HepG2 (cell line): Measurements from ENCODE around the gene TXNL4A. TPM values are rescaled to one million over a fixed set of nuclear protein-coding genes. Genes with fewer than 3 reads are reported as not detected.

Experiments
- ESRRA ChIP-seq: sonication (generic); formaldehyde crosslinking; IDR thresholded peaks from 2 replicates; pipeline ENCODE4 v1.5.1; 2020; ENCODE audit warnings: mild to moderate bottlenecking, low read depth, missing genetic modification reagents
- EZH2 ChIP-seq: conservative IDR thresholded peaks from 2 replicates; pipeline ENCODE4 v1.6.1; 2012; ENCODE audit warnings: mild to moderate bottlenecking, low read depth, low read length, moderate library complexity
- IKZF5 ChIP-seq: IDR thresholded peaks from 2 replicates; pipeline ENCODE4 v1.6.1; 2018; ENCODE audit warnings: missing genetic modification reagents, mild to moderate bottlenecking, missing compliant biosample characterization
- NFAT5 ChIP-seq: sonication (generic); formaldehyde crosslinking; IDR thresholded peaks from 2 replicates; pipeline ENCODE4 v1.4.0; 2020; ENCODE audit warnings: missing genetic modification reagents
- REST ChIP-seq, 2 experiments: IDR thresholded peaks; 2 replicates each; pipeline ENCODE4 v1.6.1; 2011 to 2012; ENCODE audit warnings: low read length in 2 of 2, borderline replicate concordance in 1 of 2, low read depth in 1 of 2, mild to moderate bottlenecking in 1 of 2, moderate library complexity in 1 of 2
- SMAD1 ChIP-seq: sonication (generic); formaldehyde crosslinking; IDR thresholded peaks from 2 replicates; pipeline ENCODE4 v1.4.0; 2020; ENCODE audit warnings: missing genetic modification reagents, low read depth, mild to moderate bottlenecking, borderline replicate concordance
- ZMAT5 ChIP-seq: sonication (generic); formaldehyde crosslinking; IDR thresholded peaks from 2 replicates; pipeline ENCODE4 v1.5.0; 2020; ENCODE audit warnings: mild to moderate bottlenecking, low read depth, missing genetic modification reagents, borderline replicate concordance
- ZNF431 ChIP-seq: sonication (generic); formaldehyde crosslinking; IDR thresholded peaks from 2 replicates; pipeline ENCODE4 v1.9.0; 2022; ENCODE audit warnings: missing genetic modification reagents, low read depth, mild to moderate bottlenecking, borderline replicate concordance
- ZNF451 ChIP-seq: sonication (generic); formaldehyde crosslinking; IDR thresholded peaks from 2 replicates; pipeline ENCODE4 v1.5.0; 2020; ENCODE audit warnings: mild to moderate bottlenecking, missing genetic modification reagents
- ZNF512B ChIP-seq: sonication (generic); formaldehyde crosslinking; IDR thresholded peaks from 2 replicates; pipeline ENCODE4 v1.5.1; 2020; ENCODE audit warnings: missing genetic modification reagents, mild to moderate bottlenecking, borderline replicate concordance
- ZNF563 ChIP-seq: sonication (generic); formaldehyde crosslinking; IDR thresholded peaks from 2 replicates; pipeline ENCODE4 v1.8.0; 2022; ENCODE audit warnings: mild to moderate bottlenecking, moderate library complexity, missing genetic modification reagents
- polyA plus RNA-seq, 8 experiments: library from polyadenylated mRNA; depleted of rRNA in 3 of 8; stranded (reverse) in 7 of 8; unstranded in 1 of 8; fragments of >200 nt; fragmentation: Illumina TruSeq in 4 of 8; extraction: Trizol in 4 of 8; gene quantifications; 2 replicates each; pipeline versions ENCODE4 v1.2.1 to v1.2.3, GENCODE V29; 2011 to 2016; ENCODE audit warnings: low read depth in 4 of 8, missing spikeins in 1 of 8, mixed read lengths in 1 of 8; ENCODE audit not compliant: insufficient read depth in 1 of 8
- total RNA-seq, 5 experiments: library from RNA; depleted of rRNA; stranded (reverse); fragments of >200 nt; fragmentation: Illumina TruSeq; extraction: Trizol; gene quantifications; 2 replicates each; pipeline ENCODE4 v1.2.3, GENCODE V29; 2016; ENCODE audit warnings: low read depth in 1 of 5

Gene TXNL4A
- total and polyA plus RNA-seq, 2 of the 13 experiments (the other 11 are each of a cell fraction or from before 2014, with no cell fraction given), result 172 to 202 TPM

- TF ChIP-seq REST (IDR thresholded peaks at IDR 0.05; ENCODE audit: borderline replicate concordance in 1 of 2, low read depth in 1 of 2, low read length in 2 of 2) (no peak), SMAD1 (CRISPR knock-in tag) (no peak; the same call in 1 of the 2 replicates), IKZF5 (CRISPR knock-in tag) (peak; percentile 78), ZNF563 (CRISPR knock-in tag) (no peak), ZNF451 (CRISPR knock-in tag) (0 out of 2 replicates have a peak, but pooled peaks have one; percentile 57), ESRRA (peak; percentile 93), EZH2 (no peak), ZNF431 (peak; percentile 71; the same call in 1 of the 2 replicates), ZMAT5 (CRISPR knock-in tag) (no peak), ZNF512B (CRISPR knock-in tag) (no peak), NFAT5 (CRISPR knock-in tag) (0 out of 2 replicates have a peak, but pooled peaks have one; percentile 24)
Measured at GRCh38 chr18:79934311-79935097, 53.9 kb downstream of the TXNL4A start (continued).
